ENCODE measurements around the gene ST8SIA3.

ST8SIA3 gene

GRCh38 chr18:57352271-57352701, at the start of gene ST8SIA3:
ST8SIA3 (plus strand) TSS chr18:57352557; CDS start chr18:57352847, 290 bp downstream.
- no peak for DNase-seq (ENCODE audit: low spot score)

- no peak for DNase-seq (ENCODE audit: low spot score)
Measured at GRCh38 chr18:57311472-57311871, 40.9 kb upstream of the ST8SIA3 start.

- no peak for DNase-seq (ENCODE audit: low spot score)
Measured at GRCh38 chr18:57312346-57313144, 39.8 kb upstream of the ST8SIA3 start.

- no peak for DNase-seq (ENCODE audit: low spot score)
Measured at GRCh38 chr18:57320603-57321002, 31.8 kb upstream of the ST8SIA3 start.

GRCh38 chr18:57325491-57326166, 26.7 kb upstream of the ST8SIA3 start:
- DNase-seq (ENCODE audit: low spot score): no peak

GRCh38 chr18:57326718-57327323, 25.5 kb upstream of the ST8SIA3 start:
- DNase-seq (ENCODE audit: low spot score): no peak

- DNase-seq (ENCODE audit: low spot score): no peak
Measured at GRCh38 chr18:57328665-57329064, 23.7 kb upstream of the ST8SIA3 start.

- DNase-seq (ENCODE audit: low spot score): no peak
Measured at GRCh38 chr18:57329856-57330255, 22.5 kb upstream of the ST8SIA3 start.

- no peak for DNase-seq (ENCODE audit: low spot score)
Measured at GRCh38 chr18:57331718-57332117, 20.6 kb upstream of the ST8SIA3 start.

GRCh38 chr18:57333940-57334339, 18.4 kb upstream of the ST8SIA3 start:
- DNase-seq (ENCODE audit: low spot score): no peak

GRCh38 chr18:57334383-57334782, 18.0 kb upstream of the ST8SIA3 start:
- no peak for DNase-seq (ENCODE audit: low spot score)

- DNase-seq (ENCODE audit: low spot score): no peak
Measured at GRCh38 chr18:57336343-57336742, 16.0 kb upstream of the ST8SIA3 start.

- no peak for DNase-seq (ENCODE audit: low spot score)
Measured at GRCh38 chr18:57337890-57338289, 14.5 kb upstream of the ST8SIA3 start.

- DNase-seq (ENCODE audit: low spot score): no peak
Measured at GRCh38 chr18:57343833-57344232, 8.5 kb upstream of the ST8SIA3 start.

GRCh38 chr18:57346876-57347275, 5.5 kb upstream of the ST8SIA3 start:
- no peak for DNase-seq (ENCODE audit: low spot score)

- no peak for DNase-seq (ENCODE audit: low spot score)
Measured at GRCh38 chr18:57347784-57348183, 4.6 kb upstream of the ST8SIA3 start.

- DNase-seq (ENCODE audit: low spot score): no peak
Measured at GRCh38 chr18:57352761-57353136, 392 bp downstream of the ST8SIA3 start.

GRCh38 chr18:57353137-57353939, 981 bp downstream of the ST8SIA3 start:
- no peak for DNase-seq (ENCODE audit: low spot score)

- DNase-seq (ENCODE audit: low spot score): peak; percentile 74
Measured at GRCh38 chr18:57353940-57354461, 1.6 kb downstream of the ST8SIA3 start.

- DNase-seq (ENCODE audit: low spot score): no peak
Measured at GRCh38 chr18:57359433-57359832, 7.1 kb downstream of the ST8SIA3 start.

- no peak for DNase-seq (ENCODE audit: low spot score)
Measured at GRCh38 chr18:57362714-57363113, 10.4 kb downstream of the ST8SIA3 start.

- DNase-seq (ENCODE audit: low spot score): no peak
Measured at GRCh38 chr18:57364460-57364859, 12.1 kb downstream of the ST8SIA3 start.

Measured in AG08395 (cell line).